ENCODE data around the gene DR1. TPM values are rescaled to one million over a fixed set of nuclear protein-coding genes. Genes with fewer than 3 reads are reported as not detected.
A peak's percentile ranks its signal among the peaks of the same experiment; 100 is the strongest.

DR1 gene
- total RNA-seq, 1 experiment from 2014 or later: 48.6 TPM

GRCh38 chr1:93324486-93325464 is 20.9 kb upstream of the DR1 start:
- no peaks in the 10 kb centered on the region for H3K9me2 ChIP-seq (replicated peaks; ENCODE audit: low read length)
- no peaks in the 10 kb centered on the region for H3K27me3 ChIP-seq (ENCODE audit: low read length)
- ATAC-seq (peak; percentile 90), DNase-seq (peak; percentile 94)
- ChIA-PET CTCF (interaction anchor here (0.6 to 1.6 kb wide), 7 partner anchors 11 to 244 kb away, joined by 3 to 19 read pairs (median 5); partner anchors contain the start of gene DR1), POLR2A (ENCODE audit: unreplicated experiment) (interaction anchor here (0.9 to 1.7 kb wide), 2 partner anchors 14 to 21 kb away, joined by 5 to 21 read pairs; partner anchors contain the start of gene DR1)
- intact Hi-C loops (cut with micrococcal nuclease): loop anchor here (1.0 to 2.0 kb wide), 3 partner anchors 14 to 24 kb away; no protein-coding TSS in a partner anchor
- peak overlapping the region; percentile 54 for H3K4me3 ChIP-seq (ENCODE audit: low read length)
- H3K36me3 ChIP-seq (ENCODE audit: low read depth, low read length): no peaks in the 10 kb centered on the region
- H3K4me1 ChIP-seq (ENCODE audit: insufficient read depth, low read length): peaks cover 58% of the 10 kb centered on the region
- peak overlapping the region; percentile 39 for H2AFZ ChIP-seq (ENCODE audit: low read length)
- H3K79me2 ChIP-seq (ENCODE audit: low read length): no peaks in the 10 kb centered on the region
- BruUV-seq (replicated peaks): TSS peak; percentile 76
- TF ChIP-seq EZH2 (IDR thresholded peaks at IDR 0.05; ENCODE audit: low read length, unreplicated experiment): no peak
- no peak for TF ChIP-seq CTCF (conservative IDR thresholded peaks at IDR 0.05; ENCODE audit: low read depth, low read length)
- TF ChIP-seq EZH2phosphoT487 (IDR thresholded peaks at IDR 0.05; ENCODE audit: borderline replicate concordance, low read length): no peak
- peak overlapping the region; percentile 80 for H3K4me2 ChIP-seq (ENCODE audit: low read length)
- peak overlapping the region; percentile 87 for H3K27ac ChIP-seq (ENCODE audit: low read length)
- no peaks in the 10 kb centered on the region for H3K9me3 ChIP-seq (ENCODE audit: low read length)
- H3K9ac ChIP-seq (ENCODE audit: low read length): peak overlapping the region; percentile 46
- no peaks in the 10 kb centered on the region for H3F3A ChIP-seq (ENCODE audit: low read length, unreplicated experiment)
- no peaks in the 10 kb centered on the region for H4K20me1 ChIP-seq (ENCODE audit: low read length)

GRCh38 chr1:93328809-93329760 is 16.6 kb upstream of the DR1 start:
- Histone ChIP-seq H3K27ac (ENCODE audit: low read length) (no peak overlapping the region), H3K4me1 (ENCODE audit: insufficient read depth, low read length) (peaks cover 30% of the 10 kb centered on the region)

More at GRCh38 chr1:93328809-93329760, 16.6 kb upstream of the DR1 start:
- ATAC-seq (no peak), DNase-seq (peak; percentile 11)
- no peak overlapping the region for H3K4me3 ChIP-seq (ENCODE audit: low read length)
- no peaks in the 10 kb centered on the region for H3K79me2 ChIP-seq (ENCODE audit: low read length)
- H3K27me3 ChIP-seq (ENCODE audit: low read length): no peaks in the 10 kb centered on the region
- no TSS peak for BruUV-seq (replicated peaks)
- TF ChIP-seq CTCF (conservative IDR thresholded peaks at IDR 0.05; ENCODE audit: low read depth, low read length) (no peak), EZH2 (IDR thresholded peaks at IDR 0.05; ENCODE audit: low read length, unreplicated experiment) (no peak), EZH2phosphoT487 (IDR thresholded peaks at IDR 0.05; ENCODE audit: borderline replicate concordance, low read length) (no peak)
- no peak overlapping the region for H2AFZ ChIP-seq (ENCODE audit: low read length)
- CTCF ChIA-PET: no interaction called here
- no peaks in the 10 kb centered on the region for H3K36me3 ChIP-seq (ENCODE audit: low read depth, low read length)
- no peaks in the 10 kb centered on the region for H4K20me1 ChIP-seq (ENCODE audit: low read length)
- no peak overlapping the region for H3K9ac ChIP-seq (ENCODE audit: low read length)
- no peaks in the 10 kb centered on the region for H3K9me3 ChIP-seq (ENCODE audit: low read length)
- no peak overlapping the region for H3K4me2 ChIP-seq (ENCODE audit: low read length)
- intact Hi-C loops (cut with micrococcal nuclease): no loop called here
- POLR2A ChIA-PET (ENCODE audit: unreplicated experiment): no interaction called here
- H3K9me2 ChIP-seq (replicated peaks; ENCODE audit: low read length): no peaks in the 10 kb centered on the region
- H3F3A ChIP-seq (ENCODE audit: low read length, unreplicated experiment): no peaks in the 10 kb centered on the region

All from PC-3 (cell line).